ENCODE measurements around the gene PON2.

GRCh38 chr7:95444796-95445195 is 10.0 kb upstream of the PON2 start:
- no peak for TF ChIP-seq POLR2AphosphoS5 (IDR thresholded peaks at IDR 0.05)
- TF ChIP-seq POLR2A (IDR thresholded peaks at IDR 0.05; ENCODE audit: low read depth), result no peak
- TF ChIP-seq CTCF (IDR thresholded peaks at IDR 0.05), result no peak

Data from esophagus muscularis mucosa (tissue), 3 donors.